Measurements from ENCODE around the gene C12orf57. TPM values are rescaled to one million over a fixed set of nuclear protein-coding genes. Genes with fewer than 3 reads are reported as not detected.

C12orf57 gene
- total and polyA plus RNA-seq, 2 of the 8 experiments (the other 6 are each of a cell fraction or from before 2014, with no cell fraction given) = 174 to 993 TPM

GRCh38 chr12:6959058-6959804, 15.4 kb downstream of the C12orf57 start (continued):
- TF ChIP-seq NRF1 (IDR thresholded peaks at IDR 0.05; ENCODE audit: low read depth, low read length) (no peak), CBX8 (IDR thresholded peaks at IDR 0.05; ENCODE audit: borderline replicate concordance, low read depth, low read length) (no peak), CHD7 (IDR thresholded peaks at IDR 0.05; ENCODE audit: insufficient replicate concordance, low read length) (no peak), BCL11A (IDR thresholded peaks at IDR 0.05; ENCODE audit: low read depth in 2 of 2, low read length in 2 of 2) (no peak), MAX (IDR thresholded peaks at IDR 0.05) (no peak)

Measured in H1 (cell line).